ENCODE results near the gene BAZ1B. TPM values are rescaled to one million over a fixed set of nuclear protein-coding genes. Genes with fewer than 3 reads are reported as not detected.

BAZ1B gene
- total and polyA plus RNA-seq, 9 of the 15 experiments (the other 6 are each of a cell fraction or from before 2014, with no cell fraction given), result 15.0 to 134 (median 79.5) TPM

DNA sequence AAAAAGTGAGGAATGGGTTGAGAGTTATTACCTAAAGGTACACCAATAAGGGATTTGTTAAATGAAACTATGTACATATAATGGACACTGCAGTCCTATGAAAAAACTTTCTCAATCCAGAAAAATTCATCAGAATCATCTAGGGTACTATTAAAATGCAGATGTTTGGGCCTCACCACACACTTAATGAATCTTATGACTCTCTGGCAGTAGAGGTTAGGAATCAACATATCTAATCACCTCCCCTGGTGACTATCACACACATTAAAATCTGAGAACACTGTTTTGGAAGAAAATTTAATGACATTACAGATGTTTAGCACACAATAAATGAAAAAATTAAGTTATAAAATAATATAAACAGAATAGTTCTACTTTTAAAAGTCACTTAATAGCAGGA is 32.1 kb downstream of the BAZ1B start:
- H3K4me1 ChIP-seq (replicated peaks in 1 of 2; ENCODE audit: control insufficient read depth in 2 of 2, insufficient read depth in 2 of 2, low read length in 2 of 2), result no peaks in the 10 kb centered on the region
- in situ Hi-C loops (cut with MboI), result no loop called here
- peaks cover 65% of the 10 kb centered on the region; the same call in 2 of the 3 replicates for H3K79me2 ChIP-seq (ENCODE audit: control insufficient read depth, insufficient read depth, low read length)
- H3K4me2 ChIP-seq (ENCODE audit: insufficient read depth, low read length), result no peak overlapping the region
- no peak for TF ChIP-seq PREB (CRISPR knock-in tag; IDR thresholded peaks at IDR 0.05)
- TF ChIP-seq ZNF507 (tag; conservative IDR thresholded peaks at IDR 0.05), result no peak
- TF ChIP-seq MEIS2 (IDR thresholded peaks at IDR 0.05; ENCODE audit: partially characterized antibody), result no peak
- no peak for TF ChIP-seq ARID2 (IDR thresholded peaks at IDR 0.05)
- no peak for TF ChIP-seq ASH1L (IDR thresholded peaks at IDR 0.05; ENCODE audit: borderline replicate concordance, low read depth, partially characterized antibody)
- no peak for TF ChIP-seq CBFA2T3 (IDR thresholded peaks at IDR 0.05)
- no peak for TF ChIP-seq FOXP1 (CRISPR knock-in tag; IDR thresholded peaks at IDR 0.05)
- TF ChIP-seq BCL6 (CRISPR knock-in tag; IDR thresholded peaks at IDR 0.05), result no peak
- TF ChIP-seq GTF2A2 (tag; IDR thresholded peaks at IDR 0.05), result no peak
- TF ChIP-seq SIRT6 (IDR thresholded peaks at IDR 0.05; ENCODE audit: low read depth, low read length), result no peak
- TF ChIP-seq, protein P1, sequence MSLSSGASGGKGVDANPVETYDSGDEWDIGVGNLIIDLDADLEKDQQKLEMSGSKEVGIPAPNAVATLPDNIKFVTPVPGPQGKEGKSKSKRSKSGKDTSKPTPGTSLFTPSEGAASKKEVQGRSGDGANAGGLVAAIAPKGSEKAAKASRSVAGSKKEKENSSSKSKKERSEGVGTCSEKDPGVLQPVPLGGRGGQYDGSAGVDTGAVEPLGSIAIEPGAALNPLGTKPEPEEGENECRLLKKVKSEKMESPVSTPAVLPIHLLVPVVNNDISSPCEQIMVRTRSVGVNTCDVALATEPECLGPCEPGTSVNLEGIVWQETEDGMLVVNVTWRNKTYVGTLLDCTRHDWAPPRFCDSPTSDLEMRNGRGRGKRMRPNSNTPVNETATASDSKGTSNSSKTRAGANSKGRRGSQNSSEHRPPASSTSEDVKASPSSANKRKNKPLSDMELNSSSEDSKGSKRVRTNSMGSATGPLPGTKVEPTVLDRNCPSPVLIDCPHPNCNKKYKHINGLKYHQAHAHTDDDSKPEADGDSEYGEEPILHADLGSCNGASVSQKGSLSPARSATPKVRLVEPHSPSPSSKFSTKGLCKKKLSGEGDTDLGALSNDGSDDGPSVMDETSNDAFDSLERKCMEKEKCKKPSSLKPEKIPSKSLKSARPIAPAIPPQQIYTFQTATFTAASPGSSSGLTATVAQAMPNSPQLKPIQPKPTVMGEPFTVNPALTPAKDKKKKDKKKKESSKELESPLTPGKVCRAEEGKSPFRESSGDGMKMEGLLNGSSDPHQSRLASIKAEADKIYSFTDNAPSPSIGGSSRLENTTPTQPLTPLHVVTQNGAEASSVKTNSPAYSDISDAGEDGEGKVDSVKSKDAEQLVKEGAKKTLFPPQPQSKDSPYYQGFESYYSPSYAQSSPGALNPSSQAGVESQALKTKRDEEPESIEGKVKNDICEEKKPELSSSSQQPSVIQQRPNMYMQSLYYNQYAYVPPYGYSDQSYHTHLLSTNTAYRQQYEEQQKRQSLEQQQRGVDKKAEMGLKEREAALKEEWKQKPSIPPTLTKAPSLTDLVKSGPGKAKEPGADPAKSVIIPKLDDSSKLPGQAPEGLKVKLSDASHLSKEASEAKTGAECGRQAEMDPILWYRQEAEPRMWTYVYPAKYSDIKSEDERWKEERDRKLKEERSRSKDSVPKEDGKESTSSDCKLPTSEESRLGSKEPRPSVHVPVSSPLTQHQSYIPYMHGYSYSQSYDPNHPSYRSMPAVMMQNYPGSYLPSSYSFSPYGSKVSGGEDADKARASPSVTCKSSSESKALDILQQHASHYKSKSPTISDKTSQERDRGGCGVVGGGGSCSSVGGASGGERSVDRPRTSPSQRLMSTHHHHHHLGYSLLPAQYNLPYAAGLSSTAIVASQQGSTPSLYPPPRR (CRISPR knock-in tag; IDR thresholded peaks at IDR 0.05; ENCODE audit: borderline replicate concordance), result no peak
- TF ChIP-seq BCOR (IDR thresholded peaks at IDR 0.05), result no peak
- no peak for TF ChIP-seq ILK (tag; IDR thresholded peaks at IDR 0.05; ENCODE audit: borderline replicate concordance, low read depth)
- no peak for TF ChIP-seq RAD21 (CRISPR knock-in tag; conservative IDR thresholded peaks at IDR 0.05 in 1 of 2, IDR thresholded peaks at IDR 0.05 in 1 of 2)
- TF ChIP-seq KLF13 (tag; IDR thresholded peaks at IDR 0.05; ENCODE audit: borderline replicate concordance, low read depth), result no peak
- TF ChIP-seq HDAC2 (IDR thresholded peaks at IDR 0.05), result no peak
- no peak for TF ChIP-seq HEY1 (CRISPR knock-in tag; IDR thresholded peaks at IDR 0.05; ENCODE audit: borderline replicate concordance)
- no peak for TF ChIP-seq EP300 (IDR thresholded peaks at IDR 0.05; ENCODE audit: low read length)
- ChIA-PET POLR2A (no interaction called here), CTCF (ENCODE audit: low intra/inter-chr PET ratio) (no interaction called here)
- H3K4me3 ChIP-seq, result no peak overlapping the region
- H3K9me1 ChIP-seq (ENCODE audit: control insufficient read depth, insufficient read depth, low read length), result no peaks in the 10 kb centered on the region
- H4K20me1 ChIP-seq (replicated peaks; ENCODE audit: control insufficient read depth, insufficient read depth, low read length), result no peaks in the 10 kb centered on the region
- no peak overlapping the region for H3K27ac ChIP-seq (ENCODE audit: extremely low read depth, low read depth, low read length)
- H3K36me3 ChIP-seq (ENCODE audit: control insufficient read depth, insufficient read depth, low read length), result peaks cover 95% of the 10 kb centered on the region
- FAIRE-seq (no peak), ATAC-seq (no peak), DNase-seq (ENCODE audit: extremely low read depth in 1 of 4, low spot score in 3 of 4) (no peak)
- no peak overlapping the region for H2AFZ ChIP-seq (ENCODE audit: low read depth, low read length)
- no peaks in the 10 kb centered on the region for H3K9me3 ChIP-seq (replicated peaks; ENCODE audit: control insufficient read depth, insufficient read depth, low read depth, low read length)
- no peaks in the 10 kb centered on the region for H3K27me3 ChIP-seq (ENCODE audit: control insufficient read depth in 2 of 2, insufficient read depth in 2 of 2, low read length in 2 of 2)
- intact Hi-C loops (cut with micrococcal nuclease), result no loop called here
- BruUV-seq (replicated peaks), result no TSS peak
- H3K9ac ChIP-seq (ENCODE audit: insufficient read depth in 1 of 2, low read depth in 2 of 2, low read length in 2 of 2), result no peak overlapping the region
